GM12875 (cell line): ENCODE results near the gene CUL7.

ENCODE experiments used
- H3K4me3 ChIP-seq: one replicate; pipeline ENCODE4 v1.5.1; 2011; ENCODE audit warnings: low read depth, low read length, control low read depth
- CTCF ChIP-seq: IDR thresholded peaks from 2 replicates; pipeline ENCODE4 v1.5.1; 2011; ENCODE audit warnings: low read depth, mild to moderate bottlenecking, control low read depth, inconsistent platforms, low read length, moderate library complexity, borderline replicate concordance; ENCODE audit not compliant: insufficient read depth

Gene CUL7

DNA sequence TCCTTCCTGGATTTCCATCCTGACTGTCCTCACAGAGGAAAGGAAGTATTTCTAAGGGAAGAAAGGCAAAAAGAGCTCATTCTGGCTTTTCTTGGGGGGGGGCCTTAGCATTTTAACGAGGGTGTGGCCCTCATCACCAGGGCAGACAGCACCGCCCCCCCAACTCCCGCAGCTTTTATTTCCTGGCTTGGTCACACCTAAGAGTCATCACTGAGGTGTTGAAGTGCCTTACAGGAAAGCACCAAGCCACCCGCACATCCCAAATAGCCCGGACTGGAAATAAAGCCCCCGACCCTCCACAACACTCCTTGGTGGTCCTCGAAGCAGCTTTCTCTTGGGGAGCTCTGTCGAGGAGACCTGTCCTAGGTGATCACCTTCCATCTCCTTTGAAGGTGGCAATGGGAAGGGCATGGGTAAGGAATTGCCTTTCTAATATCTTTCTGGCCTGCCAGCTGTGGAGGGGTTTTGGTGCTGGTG is 23.7 kb upstream of the CUL7 start:
- TF ChIP-seq CTCF: no peak
- H3K4me3 ChIP-seq: no peak overlapping the region

- peak overlapping the region; percentile 22 for H3K4me3 ChIP-seq
- no peak for TF ChIP-seq CTCF
Measured at GRCh38 chr6:43076464-43077332, 23.0 kb upstream of the CUL7 start.

DNA sequence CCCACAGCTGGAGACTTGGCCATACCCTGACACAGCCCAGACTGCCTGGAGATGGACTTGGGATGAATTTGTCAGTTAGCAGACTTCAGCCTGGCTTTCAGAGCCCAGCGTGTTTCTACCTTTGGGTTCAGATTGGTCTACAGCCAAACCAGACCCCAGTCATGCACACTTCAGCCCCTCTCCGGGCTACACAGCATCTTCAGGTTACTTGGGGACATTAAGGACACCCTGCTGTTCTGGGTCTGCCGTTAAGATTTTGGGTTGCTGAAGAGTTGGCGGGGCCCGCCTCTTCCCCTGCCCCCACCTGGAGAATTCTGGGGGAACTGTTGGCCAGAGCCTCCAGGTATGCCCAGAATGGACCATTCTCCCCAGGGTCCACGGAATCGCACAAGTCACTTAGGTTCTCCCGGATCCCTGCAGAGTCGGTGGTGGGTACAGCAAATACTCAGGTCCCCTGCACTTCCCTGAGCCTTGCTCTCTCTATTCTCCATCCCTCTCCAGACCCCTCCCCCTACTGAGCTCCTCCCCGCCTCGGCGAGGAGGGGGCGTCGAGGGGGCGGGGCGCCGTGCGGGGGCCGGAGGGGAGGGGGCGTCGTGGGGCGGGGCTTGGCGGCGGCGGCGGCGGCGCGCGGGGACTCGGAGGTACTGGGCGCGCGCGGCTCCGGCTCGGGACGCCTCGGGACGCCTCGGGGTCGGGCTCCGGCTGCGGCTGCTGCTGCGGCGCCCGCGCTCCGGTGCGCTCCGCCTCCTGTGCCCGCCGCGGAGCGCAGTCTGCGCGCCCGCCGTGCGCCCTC is 22.2 kb upstream of the CUL7 start, which contains the start of gene PTK7:
PTK7 (plus strand) TSS at position 645 of the 794 bp plus-strand sequence. CDS start 175 bp downstream, outside the sequence.
- no peak for TF ChIP-seq CTCF
- H3K4me3 ChIP-seq: peak within 1 kb of the TSS; percentile 22

GRCh38 chr6:43074847-43075669 is 21.4 kb upstream of the CUL7 start:
- H3K4me3 ChIP-seq: no peak overlapping the region
- TF ChIP-seq CTCF: no peak

DNA sequence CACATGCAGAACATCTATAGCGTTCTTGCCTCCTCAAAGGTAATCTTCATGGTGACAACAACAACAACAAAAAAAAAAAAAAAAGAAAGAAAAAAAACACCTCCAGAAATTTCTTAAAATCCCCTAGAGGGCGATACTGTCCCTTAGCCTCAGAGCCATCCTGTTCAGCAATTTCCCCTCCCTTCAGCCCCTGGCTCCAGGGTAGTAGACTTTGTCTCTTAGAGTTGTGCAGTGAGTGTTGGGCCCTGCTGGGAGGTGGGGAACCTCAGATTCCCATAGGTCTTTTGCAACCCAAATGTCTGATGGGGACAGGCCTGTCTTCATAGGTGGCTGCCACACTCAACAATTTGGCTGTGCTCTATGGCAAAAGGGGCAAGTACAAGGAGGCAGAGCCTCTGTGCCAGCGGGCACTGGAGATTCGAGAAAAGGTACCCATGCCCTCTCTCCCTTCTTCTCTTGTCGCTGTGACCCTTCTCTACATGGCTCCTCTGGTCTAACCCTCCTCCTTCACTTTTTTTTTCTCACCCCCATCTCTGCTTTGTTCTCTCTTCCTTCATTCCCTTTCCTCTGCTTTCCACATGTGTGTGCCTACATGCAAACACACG is 16.5 kb upstream of the CUL7 start:
- no peak overlapping the region for H3K4me3 ChIP-seq
- peak; percentile 44; the same call in 1 of the 2 replicates for TF ChIP-seq CTCF

- no peak for TF ChIP-seq CTCF
- H3K4me3 ChIP-seq: no peak overlapping the region
Measured at GRCh38 chr6:43062818-43063217, 9.2 kb upstream of the CUL7 start.
